ENCODE data around the gene SNX3. TPM values are rescaled to one million over a fixed set of nuclear protein-coding genes. Genes with fewer than 3 reads are reported as not detected.
"Not testable (repeated sequence)": the region's sequence is repeated elsewhere in the genome, so short reads cannot be mapped to it uniquely, and the experiment has no call there.

SNX3 gene
- total RNA-seq, 1 donor from 2014 or later: 179 TPM

DNA sequence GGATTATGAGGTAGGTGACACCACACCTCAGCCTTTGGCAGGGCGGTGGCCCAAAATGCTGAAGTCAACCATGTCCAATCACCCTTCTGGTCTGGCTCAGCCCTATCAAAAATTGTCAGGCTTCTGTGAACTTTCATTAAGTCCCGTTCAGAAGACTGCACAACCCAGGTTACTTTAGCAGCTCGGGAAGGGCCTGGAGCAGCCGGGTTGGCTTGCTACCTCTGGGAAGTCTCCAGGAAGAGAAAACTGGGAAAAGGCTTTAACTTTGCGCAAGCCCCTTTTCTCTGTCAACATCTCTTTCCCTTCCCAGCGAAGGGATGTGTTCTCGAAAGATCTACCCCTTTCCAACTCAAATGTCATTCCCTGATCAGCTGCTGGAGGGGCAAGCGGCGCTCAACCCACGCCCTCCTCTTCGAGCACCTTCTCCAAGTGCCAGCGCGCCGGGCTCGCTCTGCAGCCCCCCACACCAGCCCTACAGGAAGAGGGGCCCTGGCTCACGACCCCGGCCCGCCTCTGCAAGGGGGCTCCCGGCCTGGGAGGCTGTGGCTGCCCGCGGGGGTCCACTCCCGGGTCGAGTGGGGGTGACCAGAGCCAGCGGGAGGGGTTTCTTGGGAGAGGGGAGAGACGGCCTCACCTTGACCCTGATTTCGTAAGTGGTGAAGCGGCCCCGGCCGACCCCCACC is 573 bp downstream of the SNX3 start:
- no peak for DNase-seq

DNA sequence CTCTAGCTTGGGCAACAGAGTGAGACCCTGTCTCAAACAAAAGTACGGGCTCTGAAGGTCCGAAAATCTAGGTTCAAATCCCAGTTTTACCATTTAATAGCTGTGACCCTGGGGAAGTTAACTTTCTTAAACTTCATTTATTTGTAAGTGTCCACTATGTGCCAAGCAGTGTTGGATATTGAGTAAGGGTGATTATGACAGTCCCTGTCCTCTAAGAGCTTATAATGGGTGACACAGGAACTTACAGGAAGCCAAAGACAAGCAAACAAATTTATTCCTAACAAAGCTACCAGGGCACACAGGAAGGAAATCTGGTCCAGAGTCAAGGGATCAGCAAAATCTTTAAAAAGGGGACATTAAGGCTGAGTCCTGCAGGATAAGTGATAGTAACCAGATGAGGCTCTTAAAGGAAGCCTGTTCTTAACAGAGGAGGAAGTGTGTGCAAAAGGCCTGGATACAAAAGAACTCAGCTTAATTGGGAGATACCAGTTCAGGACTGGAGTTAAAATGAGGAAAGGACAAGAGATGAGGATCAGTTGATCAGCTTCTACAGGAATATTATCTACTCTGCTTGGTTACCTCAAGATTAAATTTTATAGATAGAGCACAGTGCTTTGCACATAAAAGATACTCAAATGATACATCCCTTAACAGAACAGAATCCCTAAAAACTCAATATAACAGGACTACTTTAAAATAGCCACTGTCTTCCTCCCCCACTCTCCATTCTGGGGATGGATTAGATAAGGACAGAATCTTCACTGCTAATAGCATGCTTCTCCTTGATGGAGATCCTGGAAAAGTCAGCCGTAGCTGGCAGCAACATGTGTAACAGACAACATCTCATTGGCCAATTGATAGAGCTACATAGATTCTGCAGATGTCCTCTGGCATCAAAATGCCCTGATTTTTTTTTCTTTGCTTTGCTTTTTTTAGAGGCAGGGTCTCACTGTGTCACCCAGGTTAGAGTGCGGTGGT is 6.1 kb downstream of the SNX3 start:
- DNase-seq: no peak

DNA sequence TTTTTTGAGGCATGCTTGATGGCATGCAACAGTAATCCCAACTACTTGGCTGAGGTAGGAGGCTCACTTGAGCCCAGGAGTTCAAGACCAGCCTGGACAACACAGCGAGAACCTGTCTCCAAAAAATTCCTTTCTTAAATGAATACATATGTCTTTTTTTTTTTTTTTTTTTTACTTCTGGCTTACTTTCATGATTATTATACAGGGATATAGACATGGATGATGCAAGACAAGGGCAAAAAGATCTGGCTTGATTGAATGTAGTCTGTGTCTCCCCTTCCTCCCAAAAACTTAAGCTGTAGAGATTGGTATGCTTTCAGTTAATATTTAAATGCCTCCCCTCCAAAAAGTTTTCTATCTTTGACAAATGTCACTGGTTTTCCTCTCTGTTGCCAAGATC is 7.6 kb downstream of the SNX3 start:
- DNase-seq: no peak

DNA sequence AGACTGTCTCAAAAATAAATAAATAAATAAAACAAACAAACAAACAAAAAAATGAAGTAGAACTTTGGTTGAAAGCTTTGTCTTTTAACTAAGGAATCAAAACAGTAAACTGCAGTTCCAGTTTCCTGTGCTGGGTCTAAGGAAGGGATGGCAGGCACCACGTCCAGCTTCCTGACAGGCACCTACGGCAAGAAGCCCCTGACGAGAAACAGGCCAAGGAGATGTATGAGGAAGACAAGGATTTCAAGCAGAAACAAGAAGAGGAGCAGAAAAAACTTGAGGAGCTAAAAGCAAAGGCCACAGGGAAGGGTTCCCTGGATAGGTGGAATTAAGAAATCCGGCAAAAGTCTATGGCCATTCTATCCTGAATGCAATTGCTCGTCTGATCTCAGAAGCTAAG is 8.8 kb downstream of the SNX3 start:
- DNase-seq: no peak

DNA sequence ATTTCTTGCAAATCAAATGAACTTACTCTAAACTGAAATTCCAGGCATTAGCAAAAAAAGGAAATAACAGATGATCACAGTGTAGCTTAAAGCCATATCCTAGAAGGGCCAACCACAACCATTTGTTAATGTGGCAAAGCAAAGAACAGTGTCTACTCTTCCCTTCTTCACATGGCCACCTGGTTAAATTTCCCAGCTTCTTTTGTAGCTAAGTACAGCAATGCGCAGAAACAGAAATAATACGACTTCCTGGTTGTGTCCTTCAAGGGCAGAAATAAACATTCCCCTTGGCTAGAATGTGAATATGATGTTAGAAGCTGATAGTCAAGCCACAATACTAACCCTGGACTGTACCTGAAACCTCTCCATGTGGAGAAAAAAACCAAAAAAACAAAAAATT is 9.6 kb downstream of the SNX3 start:
- no peak for DNase-seq

DNA sequence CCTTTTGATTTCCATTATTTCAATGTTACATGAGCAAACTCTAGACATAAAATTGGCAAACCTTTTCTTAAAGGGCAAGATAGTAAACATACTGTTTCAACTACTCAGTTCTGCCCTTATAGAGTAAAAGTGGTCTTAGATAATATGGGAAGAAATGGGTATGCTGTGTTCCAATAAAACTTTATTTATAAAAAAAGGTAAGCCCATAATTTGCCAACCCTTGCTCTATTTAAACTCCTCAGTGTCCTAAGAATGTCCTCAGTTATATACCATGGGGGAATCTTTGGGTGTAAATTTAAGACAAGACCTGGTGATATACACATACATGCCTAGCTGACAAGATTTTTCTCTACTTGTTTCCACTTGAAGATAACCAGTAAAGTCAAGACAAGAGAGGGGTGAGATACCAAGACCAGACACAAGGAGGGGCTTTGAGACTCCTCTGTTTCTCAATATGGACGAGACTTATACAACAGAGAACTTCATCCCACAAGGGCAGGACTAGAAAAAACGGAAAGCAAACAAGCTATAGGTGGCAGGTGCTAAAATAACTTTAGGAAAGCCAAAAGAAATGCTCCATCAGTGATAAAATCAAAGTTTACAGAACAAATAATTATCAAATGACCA is 10.5 kb downstream of the SNX3 start:
- DNase-seq: no peak

DNA sequence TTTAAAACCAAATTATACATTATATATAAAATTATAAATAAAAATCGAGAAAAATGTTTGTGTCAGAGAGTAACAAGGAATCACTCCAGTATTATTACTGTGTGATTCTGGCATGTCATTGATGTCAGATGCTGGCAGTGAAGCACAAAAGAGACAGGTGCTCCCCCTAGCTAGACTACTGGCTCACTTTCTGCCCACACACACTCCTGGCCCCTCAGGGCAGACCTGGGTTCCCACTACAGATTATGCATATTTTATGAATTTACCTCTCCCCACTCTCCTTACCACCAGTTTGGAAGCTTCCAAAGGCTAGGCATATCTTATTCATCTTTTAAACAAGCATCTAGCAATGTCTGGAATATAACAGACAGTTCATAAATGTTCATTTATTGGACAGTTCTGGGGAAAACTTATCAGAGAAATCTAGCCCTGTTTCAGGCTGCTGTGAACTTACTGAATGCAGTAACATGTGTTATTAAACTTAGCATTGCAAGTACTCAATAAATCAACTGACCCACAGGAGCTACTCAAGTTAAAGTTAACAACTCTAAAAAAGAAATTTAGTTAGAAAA is 12.8 kb downstream of the SNX3 start:
- no peak for DNase-seq

DNA sequence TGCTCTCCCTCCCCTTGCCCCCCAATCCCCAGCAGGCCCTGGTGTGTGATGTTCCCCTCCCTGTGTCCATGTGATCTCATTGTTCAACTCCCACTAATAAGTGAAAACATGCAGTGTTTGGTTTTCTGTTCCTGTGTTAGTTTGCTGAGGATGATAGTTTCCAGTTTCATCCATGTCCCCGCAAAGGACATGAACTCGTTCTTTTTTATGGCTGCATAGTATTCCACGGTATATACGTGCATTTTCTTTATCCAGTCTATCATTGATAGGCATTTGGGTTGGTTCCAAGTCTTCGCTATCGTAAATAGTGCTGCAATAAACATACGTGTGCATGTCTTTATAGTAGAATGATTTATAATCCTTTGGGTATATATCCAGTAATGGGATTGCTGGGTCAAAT is 15.7 kb downstream of the SNX3 start:
- not testable (repeated sequence) for DNase-seq

DNA sequence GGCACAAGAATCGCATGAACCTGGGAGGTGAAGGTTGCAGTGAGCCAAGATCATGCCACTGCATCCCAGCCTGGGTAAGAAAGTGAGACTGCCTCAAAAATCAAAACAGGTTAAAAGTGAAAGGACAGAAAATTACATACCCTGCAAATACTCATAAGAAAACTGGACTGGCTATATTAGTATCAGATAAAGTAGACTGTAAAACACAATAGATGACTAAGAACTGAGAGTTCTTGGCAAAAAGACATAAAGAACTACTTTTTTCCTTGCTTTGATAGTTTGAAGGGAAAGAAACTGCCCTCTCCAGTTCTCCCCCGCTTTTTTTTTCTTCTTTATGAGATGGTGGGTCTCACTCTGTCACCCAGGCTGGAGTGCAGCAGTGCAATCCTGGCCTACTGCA is 17.0 kb downstream of the SNX3 start:
- DNase-seq: no peak

DNA sequence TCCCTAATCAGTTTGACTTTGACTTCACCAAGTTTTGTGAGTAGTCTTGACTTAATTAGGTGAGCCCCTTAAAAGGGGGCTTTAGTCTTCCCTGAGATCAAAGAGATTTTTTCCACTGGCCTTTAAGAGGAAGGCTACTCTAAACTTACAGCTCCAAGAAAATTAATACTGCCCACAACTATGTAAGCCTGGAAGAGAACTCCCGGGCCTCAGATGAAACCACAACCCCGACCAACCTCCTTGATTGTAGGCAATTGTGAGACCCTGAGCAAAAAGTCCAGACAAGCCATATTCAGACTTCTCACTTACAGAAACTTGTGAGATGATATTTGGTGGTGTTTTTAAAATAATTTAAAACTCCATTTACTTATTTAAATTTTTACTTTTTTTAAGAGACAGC is 18.1 kb downstream of the SNX3 start:
- DNase-seq: no peak

DNA sequence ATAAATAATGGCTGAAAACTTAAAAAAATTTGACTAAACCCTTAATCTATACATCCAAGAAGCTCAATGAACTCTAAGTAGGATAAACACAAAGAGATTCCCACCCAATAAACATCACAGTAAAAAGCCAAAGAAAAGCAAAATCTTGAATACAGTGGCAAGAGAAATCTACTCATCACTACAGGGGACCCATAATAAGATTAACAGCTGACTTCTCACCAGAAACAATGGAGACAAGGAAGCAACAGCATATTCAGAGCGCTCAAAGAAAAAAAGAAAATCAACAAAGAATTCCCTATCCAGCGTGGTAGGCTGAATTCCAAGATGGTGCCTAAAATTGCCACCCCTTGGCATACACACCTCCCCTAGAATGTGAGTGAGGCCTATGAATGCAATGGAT is 18.6 kb downstream of the SNX3 start:
- no peak for DNase-seq

DNA sequence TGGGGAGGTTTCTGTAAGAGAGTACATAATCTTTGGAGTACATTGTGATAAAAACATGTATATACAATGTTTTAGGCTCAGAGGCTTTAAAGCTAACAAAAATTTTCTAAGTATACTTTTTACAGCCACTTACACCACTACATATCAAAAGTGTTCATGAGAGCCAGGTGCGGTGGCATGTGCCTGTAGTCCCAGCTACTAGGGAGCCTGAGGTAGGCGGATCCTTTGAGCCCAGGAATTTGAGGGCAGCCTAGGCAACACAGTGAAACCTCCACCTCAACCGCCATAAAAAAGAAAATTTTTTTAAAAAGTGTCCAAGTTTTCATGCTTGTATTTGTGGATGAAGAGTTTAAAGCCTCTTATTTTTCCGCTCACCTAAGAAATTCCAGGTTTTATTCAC is 22.5 kb downstream of the SNX3 start:
- DNase-seq: no peak

DNA sequence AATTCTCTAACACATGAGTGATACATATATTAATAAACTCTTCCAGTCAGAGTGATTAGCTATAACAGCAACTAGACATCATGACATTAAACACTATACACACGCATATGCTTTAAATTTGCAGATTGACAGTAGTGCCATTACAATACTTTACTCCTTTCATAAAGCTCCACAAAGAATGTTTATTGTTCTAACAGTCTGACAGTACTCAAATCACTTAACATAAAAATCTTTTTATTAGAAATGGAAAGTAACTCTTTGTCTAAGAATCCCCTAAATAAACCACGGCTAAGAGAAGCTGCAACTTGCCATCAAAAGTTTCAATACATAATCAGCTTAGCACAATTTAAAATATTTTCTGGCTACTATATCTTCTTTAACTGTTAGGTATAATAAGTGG is 24.0 kb downstream of the SNX3 start:
- DNase-seq: no peak

DNA sequence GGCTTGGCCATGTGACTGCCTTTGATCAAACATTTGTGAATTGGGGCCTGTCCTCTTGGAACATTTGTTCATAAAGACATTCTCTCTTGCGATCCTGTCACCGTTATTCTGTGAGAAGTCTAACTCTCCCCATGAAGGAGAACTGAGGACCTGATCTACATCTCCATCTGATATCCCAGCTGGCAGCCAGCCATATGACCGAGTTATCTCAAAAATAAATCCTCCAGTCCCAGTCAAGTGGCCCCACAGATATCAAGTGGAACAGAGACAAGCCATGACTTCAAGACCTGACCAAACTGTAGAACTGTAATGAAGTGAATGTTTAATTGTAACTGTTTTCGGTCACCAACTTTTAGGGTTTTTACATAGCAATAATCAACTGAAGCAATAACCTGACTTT is 25.7 kb downstream of the SNX3 start:
- no peak for DNase-seq

DNA sequence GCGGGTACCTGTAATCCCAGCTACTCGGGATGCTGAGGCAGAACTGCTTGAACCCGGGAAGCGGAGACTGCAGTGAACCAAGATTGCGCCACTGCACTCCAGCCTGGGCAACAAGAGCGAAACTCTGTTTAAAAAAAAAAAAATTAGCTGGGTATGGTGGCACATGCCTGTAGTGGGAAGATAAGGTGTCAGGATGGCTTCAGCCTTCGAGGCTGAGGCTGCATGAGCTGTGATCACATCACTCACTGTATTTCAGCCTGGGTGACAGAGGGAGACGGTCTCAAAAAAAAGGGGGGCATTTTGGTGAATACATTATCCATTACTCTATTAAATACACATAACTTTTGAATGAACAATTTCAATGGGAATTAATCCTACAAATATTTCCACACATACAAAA is 32.4 kb downstream of the SNX3 start:
- no peak for DNase-seq

DNA sequence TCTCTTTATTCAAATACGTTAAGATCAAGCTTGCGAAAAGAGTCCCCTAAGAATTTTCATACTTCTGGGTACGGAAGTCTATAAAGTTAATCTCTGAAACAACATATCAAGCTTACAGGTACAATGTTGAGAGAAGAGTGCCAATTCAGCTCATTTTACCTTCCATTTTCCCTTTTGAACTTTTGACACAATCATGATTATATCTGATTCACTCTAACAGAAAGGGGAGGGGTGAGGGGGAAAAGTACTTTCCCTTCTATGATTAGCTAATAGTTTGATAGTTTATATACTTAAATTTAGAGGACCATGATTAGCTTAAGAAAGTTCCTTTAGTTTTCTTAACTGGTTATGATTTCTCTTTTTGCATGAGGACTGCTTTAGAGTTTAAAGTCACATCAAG is 33.5 kb downstream of the SNX3 start:
- no peak for DNase-seq

DNA sequence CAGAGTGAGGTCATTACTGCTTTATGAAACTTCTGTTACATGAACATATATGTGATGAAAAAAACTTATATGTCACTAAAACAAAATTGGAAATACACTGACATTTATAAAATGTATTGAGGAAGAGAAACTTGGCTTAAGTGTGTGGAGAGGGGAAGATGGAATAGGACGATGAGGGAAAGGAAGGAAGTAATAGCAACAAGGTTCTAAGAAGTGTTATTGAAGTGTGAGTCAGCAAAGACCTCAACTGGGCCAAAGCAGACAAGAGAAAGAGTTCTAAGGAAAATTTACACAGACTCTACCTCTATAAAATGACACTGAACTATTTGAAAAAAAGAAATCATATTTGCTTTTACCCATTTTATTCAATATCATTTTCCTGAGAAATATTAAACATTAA is 38.3 kb downstream of the SNX3 start:
- DNase-seq: no peak

DNA sequence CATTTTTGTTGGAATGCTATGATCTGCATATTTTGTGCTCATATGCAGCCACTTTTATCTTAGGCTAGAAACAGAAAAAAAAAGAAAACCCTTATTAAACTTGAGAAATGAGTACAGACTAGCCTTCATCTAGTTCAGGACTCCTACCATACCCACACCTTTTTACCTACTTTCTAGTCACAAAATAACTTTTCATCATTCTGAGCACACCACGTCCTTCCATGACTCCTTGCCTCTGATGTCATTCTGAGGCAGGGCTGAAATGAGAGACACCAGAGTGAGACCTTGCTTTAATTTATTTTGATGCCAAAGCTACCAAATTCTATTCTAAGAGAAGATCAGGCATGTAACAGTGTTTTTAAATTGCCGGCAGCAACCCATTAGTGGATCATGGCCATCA is 38.8 kb downstream of the SNX3 start:
- no peak for DNase-seq

DNA sequence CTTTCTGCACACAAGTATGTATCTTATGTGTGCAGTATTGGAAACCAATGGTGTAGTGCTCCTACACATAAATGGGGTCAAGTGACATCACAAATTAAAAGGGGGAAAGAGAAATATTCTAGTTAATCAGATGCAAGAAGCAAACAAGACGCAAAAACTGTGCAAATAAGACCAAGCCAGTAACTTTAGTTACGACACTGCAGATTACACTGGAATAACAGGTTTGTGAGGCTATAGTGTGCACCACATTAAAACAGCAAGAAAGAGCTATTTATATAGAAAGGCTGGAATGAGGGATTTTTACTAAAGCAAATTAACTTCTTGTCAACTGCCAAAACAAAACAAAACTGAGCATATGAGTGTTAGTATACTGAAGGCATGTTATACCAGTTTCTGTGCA is 49.2 kb downstream of the SNX3 start:
- DNase-seq: no peak

DNA sequence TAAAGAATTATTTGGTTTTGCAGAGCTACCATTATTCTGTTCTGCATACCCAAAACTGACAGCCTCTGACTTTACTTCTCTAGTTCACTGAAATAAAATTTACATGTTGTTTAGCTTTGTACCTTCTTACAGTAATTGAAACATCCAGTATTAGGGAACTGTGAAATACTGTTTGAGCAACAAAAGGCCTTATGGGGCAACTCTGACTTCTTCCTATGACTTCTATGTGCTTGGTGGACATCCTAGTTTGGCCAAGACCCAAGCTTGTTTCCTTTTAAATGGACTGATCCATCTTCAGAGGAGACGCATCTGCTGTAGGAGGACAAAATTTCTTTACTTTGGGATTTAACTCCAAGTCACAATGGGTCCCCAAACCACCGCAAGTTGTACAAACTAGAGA is 50.3 kb downstream of the SNX3 start:
- no peak for DNase-seq

DNA sequence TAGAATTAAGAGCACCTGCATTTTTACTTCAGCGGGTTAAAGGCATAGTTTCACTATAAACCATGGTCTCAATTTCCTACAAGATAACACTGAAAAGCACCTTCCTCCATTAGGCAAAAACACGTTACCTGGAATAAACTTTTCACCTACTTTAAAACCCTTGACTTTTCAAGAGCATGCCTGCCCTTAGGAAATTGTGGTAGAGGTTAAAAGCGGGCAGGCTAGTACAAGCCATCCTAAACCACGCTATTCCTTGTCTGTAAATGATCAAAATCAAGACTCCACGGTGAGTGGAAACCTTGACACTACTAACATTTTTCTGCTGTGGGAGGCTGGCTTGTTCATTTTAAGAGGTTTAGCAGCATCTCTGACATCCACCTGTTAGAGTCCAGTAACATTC is 51.1 kb downstream of the SNX3 start:
- no peak for DNase-seq

DNA sequence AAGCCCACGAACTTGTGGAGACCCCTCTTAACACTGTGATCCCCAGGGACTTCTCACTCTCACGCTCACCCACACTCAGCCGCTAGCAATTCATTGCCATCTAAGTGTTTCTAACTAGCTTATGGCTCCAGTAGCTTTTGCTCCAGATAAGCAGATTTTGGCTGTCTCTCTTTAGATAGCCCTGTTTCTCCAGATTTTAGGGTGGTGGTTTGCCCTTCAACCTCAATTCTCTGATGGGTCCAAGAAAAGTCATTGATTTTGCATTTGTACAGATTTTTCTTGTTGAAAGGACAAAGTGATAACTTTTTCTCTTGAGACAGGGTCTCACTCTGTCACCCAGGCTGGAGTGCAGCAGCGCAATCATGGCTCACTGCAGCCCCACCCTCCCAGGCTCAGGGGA is 53.8 kb downstream of the SNX3 start:
- no peak for DNase-seq

Measured in occipital lobe (tissue), 2 donors.